ENCODE results near the gene KNOP1.
A peak's percentile ranks its signal among the peaks of the same experiment; 100 is the strongest.

The KNOP1 gene

GRCh38 chr16:19717741-19718623 is at the start of gene KNOP1, which contains the start of gene IQCK:
TSS of gene KNOP1 (minus strand) at chr16:19718227. CDS start at chr16:19715035, 3,192 bp downstream.
TSS of gene IQCK (plus strand) at chr16:19718271. CDS start at chr16:19718307, 36 bp downstream.
- Histone ChIP-seq H3K4me1 (ENCODE audit: insufficient read depth, low read length) (peaks cover 8% of the 10 kb centered on the region), H2AFZ (ENCODE audit: low read depth, low read length) (peak within 1 kb of the TSS; percentile 86), H3K27me3 (ENCODE audit: insufficient read depth, low read length) (no peaks in the 10 kb centered on the region), H3K36me3 (ENCODE audit: insufficient read depth, low read length) (peaks cover 20% of the 10 kb centered on the region), H3K4me3 (ENCODE audit: low read length) (peak within 1 kb of the TSS; percentile 67), H3K9me3 (ENCODE audit: low read length) (no peaks in the 10 kb centered on the region)

GRCh38 chr16:19767497-19767896 is 49.5 kb upstream of the KNOP1 start:
- Histone ChIP-seq H3K9me3 (ENCODE audit: low read length) (peaks cover 3% of the 10 kb centered on the region), H3K27me3 (ENCODE audit: insufficient read depth, low read length) (no peaks in the 10 kb centered on the region), H2AFZ (ENCODE audit: low read depth, low read length) (no peak overlapping the region), H3K4me1 (ENCODE audit: insufficient read depth, low read length) (peaks cover 11% of the 10 kb centered on the region), H3K36me3 (ENCODE audit: insufficient read depth, low read length) (peaks cover 6% of the 10 kb centered on the region), H3K4me3 (ENCODE audit: low read length) (no peak overlapping the region)

- peaks cover 11% of the 10 kb centered on the region for H3K4me1 ChIP-seq (ENCODE audit: insufficient read depth, low read length)
- no peaks in the 10 kb centered on the region for H3K27me3 ChIP-seq (ENCODE audit: insufficient read depth, low read length)
- no peak overlapping the region for H2AFZ ChIP-seq (ENCODE audit: low read depth, low read length)
- no peak overlapping the region for H3K4me3 ChIP-seq (ENCODE audit: low read length)
- H3K36me3 ChIP-seq (ENCODE audit: insufficient read depth, low read length), result peaks cover 6% of the 10 kb centered on the region
- peaks cover 3% of the 10 kb centered on the region for H3K9me3 ChIP-seq (ENCODE audit: low read length)
Measured at GRCh38 chr16:19766988-19767387, 49.0 kb upstream of the KNOP1 start.

GRCh38 chr16:19766554-19766884 is 48.5 kb upstream of the KNOP1 start:
- Histone ChIP-seq H3K36me3 (ENCODE audit: insufficient read depth, low read length) (peaks cover 6% of the 10 kb centered on the region), H3K4me3 (ENCODE audit: low read length) (no peak overlapping the region), H3K27me3 (ENCODE audit: insufficient read depth, low read length) (no peaks in the 10 kb centered on the region), H2AFZ (ENCODE audit: low read depth, low read length) (no peak overlapping the region), H3K4me1 (ENCODE audit: insufficient read depth, low read length) (peaks cover 9% of the 10 kb centered on the region), H3K9me3 (ENCODE audit: low read length) (peaks cover 3% of the 10 kb centered on the region)

GRCh38 chr16:19765860-19766553 is 48.0 kb upstream of the KNOP1 start:
- Histone ChIP-seq H3K4me3 (ENCODE audit: low read length) (no peak overlapping the region), H3K27me3 (ENCODE audit: insufficient read depth, low read length) (no peaks in the 10 kb centered on the region), H3K9me3 (ENCODE audit: low read length) (peaks cover 3% of the 10 kb centered on the region), H3K4me1 (ENCODE audit: insufficient read depth, low read length) (peaks cover 9% of the 10 kb centered on the region), H2AFZ (ENCODE audit: low read depth, low read length) (no peak overlapping the region), H3K36me3 (ENCODE audit: insufficient read depth, low read length) (peaks cover 6% of the 10 kb centered on the region)

- Histone ChIP-seq H2AFZ (ENCODE audit: low read depth, low read length) (no peak overlapping the region), H3K27me3 (ENCODE audit: insufficient read depth, low read length) (no peaks in the 10 kb centered on the region), H3K4me1 (ENCODE audit: insufficient read depth, low read length) (peaks cover 15% of the 10 kb centered on the region), H3K9me3 (ENCODE audit: low read length) (no peaks in the 10 kb centered on the region), H3K36me3 (ENCODE audit: insufficient read depth, low read length) (no peaks in the 10 kb centered on the region), H3K4me3 (ENCODE audit: low read length) (no peak overlapping the region)
Measured at GRCh38 chr16:19760356-19761060, 42.5 kb upstream of the KNOP1 start.

- Histone ChIP-seq H3K27me3 (ENCODE audit: insufficient read depth, low read length) (no peaks in the 10 kb centered on the region), H3K4me3 (ENCODE audit: low read length) (no peak overlapping the region), H3K9me3 (ENCODE audit: low read length) (no peaks in the 10 kb centered on the region), H2AFZ (ENCODE audit: low read depth, low read length) (no peak overlapping the region), H3K36me3 (ENCODE audit: insufficient read depth, low read length) (no peaks in the 10 kb centered on the region), H3K4me1 (ENCODE audit: insufficient read depth, low read length) (peaks cover 7% of the 10 kb centered on the region)
Measured at GRCh38 chr16:19757762-19758595, 40.0 kb upstream of the KNOP1 start.

- Histone ChIP-seq H3K27me3 (ENCODE audit: insufficient read depth, low read length) (no peaks in the 10 kb centered on the region), H2AFZ (ENCODE audit: low read depth, low read length) (no peak overlapping the region), H3K4me3 (ENCODE audit: low read length) (no peak overlapping the region), H3K9me3 (ENCODE audit: low read length) (no peaks in the 10 kb centered on the region), H3K36me3 (ENCODE audit: insufficient read depth, low read length) (no peaks in the 10 kb centered on the region), H3K4me1 (ENCODE audit: insufficient read depth, low read length) (peaks cover 6% of the 10 kb centered on the region)
Measured at GRCh38 chr16:19757026-19757425, 39.0 kb upstream of the KNOP1 start.

- Histone ChIP-seq H3K4me1 (ENCODE audit: insufficient read depth, low read length) (peaks cover 6% of the 10 kb centered on the region), H2AFZ (ENCODE audit: low read depth, low read length) (no peak overlapping the region), H3K36me3 (ENCODE audit: insufficient read depth, low read length) (no peaks in the 10 kb centered on the region), H3K4me3 (ENCODE audit: low read length) (no peak overlapping the region), H3K9me3 (ENCODE audit: low read length) (no peaks in the 10 kb centered on the region), H3K27me3 (ENCODE audit: insufficient read depth, low read length) (no peaks in the 10 kb centered on the region)
Measured at GRCh38 chr16:19755268-19755667, 37.2 kb upstream of the KNOP1 start.

GRCh38 chr16:19754644-19755036 is 36.6 kb upstream of the KNOP1 start:
- Histone ChIP-seq H3K36me3 (ENCODE audit: insufficient read depth, low read length) (no peaks in the 10 kb centered on the region), H3K4me1 (ENCODE audit: insufficient read depth, low read length) (peaks cover 6% of the 10 kb centered on the region), H3K27me3 (ENCODE audit: insufficient read depth, low read length) (no peaks in the 10 kb centered on the region), H2AFZ (ENCODE audit: low read depth, low read length) (no peak overlapping the region), H3K4me3 (ENCODE audit: low read length) (no peak overlapping the region), H3K9me3 (ENCODE audit: low read length) (no peaks in the 10 kb centered on the region)

- Histone ChIP-seq H3K36me3 (ENCODE audit: insufficient read depth, low read length) (no peaks in the 10 kb centered on the region), H3K27me3 (ENCODE audit: insufficient read depth, low read length) (no peaks in the 10 kb centered on the region), H3K4me3 (ENCODE audit: low read length) (no peak overlapping the region), H2AFZ (ENCODE audit: low read depth, low read length) (no peak overlapping the region), H3K4me1 (ENCODE audit: insufficient read depth, low read length) (peaks cover 6% of the 10 kb centered on the region), H3K9me3 (ENCODE audit: low read length) (no peaks in the 10 kb centered on the region)
Measured at GRCh38 chr16:19753815-19754643, 36.0 kb upstream of the KNOP1 start.
